GM18951 (cell line): ENCODE data around the gene PCMT1.

Experiments
- POLR2A ChIP-seq: IDR thresholded peaks from 4 replicates; pipeline ENCODE4 v1.6.1; 2011; ENCODE audit warnings: mild to moderate bottlenecking; ENCODE audit not compliant: insufficient read length, insufficient read depth; ENCODE audit errors: extremely low read depth
- in situ Hi-C: fragments of 300-500 bp; cut with MboI; formaldehyde crosslinking; loops from one replicate; pipeline ENCODE4 v1.12.0; 2022; ENCODE audit warnings: low sequenced_read_pairs, mixed read lengths, inconsistent platforms; ENCODE audit not compliant: unreplicated experiment

PCMT1 gene

GRCh38 chr6:149755300-149756260, 6.0 kb downstream of the PCMT1 start:
- no peak for TF ChIP-seq POLR2A
- in situ Hi-C loops, result no loop called here

GRCh38 chr6:149756261-149756636, 6.7 kb downstream of the PCMT1 start:
- no peak for TF ChIP-seq POLR2A
- in situ Hi-C loops, result no loop called here

DNA sequence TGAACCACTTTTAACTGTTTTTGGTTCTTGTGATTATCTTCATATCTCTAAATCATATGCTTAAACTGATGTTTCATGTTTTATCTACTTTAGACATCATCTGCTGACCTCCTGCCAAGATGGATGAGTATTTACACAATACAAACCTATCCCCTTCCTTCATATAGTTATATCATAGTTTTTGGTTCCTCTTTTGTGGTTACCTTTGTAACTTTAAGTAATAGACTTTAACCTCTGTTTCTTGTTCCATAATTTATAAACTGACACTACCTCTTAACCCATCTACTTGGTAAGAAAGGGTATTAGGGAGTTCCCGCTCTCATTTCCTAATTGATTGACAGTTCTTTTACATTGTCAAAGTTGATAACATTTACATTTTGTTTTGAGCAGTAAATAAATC, 11.9 kb downstream of the PCMT1 start:
- TF ChIP-seq POLR2A, result no peak
- in situ Hi-C loops, result no loop called here

DNA sequence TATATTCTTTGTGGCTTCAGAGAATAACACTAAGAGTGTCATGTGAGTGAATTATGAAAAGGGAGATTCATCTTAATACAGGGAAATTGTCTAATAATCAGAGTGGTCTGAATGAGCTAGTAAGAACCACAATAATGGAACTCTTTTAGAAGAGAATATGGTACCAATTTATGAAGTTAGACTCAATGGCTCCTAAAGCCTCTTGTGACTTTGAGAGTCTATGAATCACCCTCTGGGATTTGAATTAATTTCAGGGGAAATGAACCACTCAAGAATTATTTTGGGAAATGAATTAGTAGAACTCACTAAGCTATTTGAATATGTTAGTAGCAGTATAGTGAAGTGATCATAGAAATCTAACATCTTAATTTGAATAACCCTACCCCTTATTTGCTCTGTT, 14.3 kb downstream of the PCMT1 start:
- TF ChIP-seq POLR2A, result no peak
- in situ Hi-C loops, result no loop called here

- no peak for TF ChIP-seq POLR2A
- in situ Hi-C loops, result no loop called here
These were observed 16.7 kb downstream of the PCMT1 start for GRCh38 chr6:149766156-149766769.

- no peak for TF ChIP-seq POLR2A
- in situ Hi-C loops, result no loop called here
These were observed 20.1 kb downstream of the PCMT1 start for GRCh38 chr6:149769676-149770075.

GRCh38 chr6:149771185-149771584, 21.6 kb downstream of the PCMT1 start:
- TF ChIP-seq POLR2A, result no peak
- in situ Hi-C loops, result no loop called here

DNA sequence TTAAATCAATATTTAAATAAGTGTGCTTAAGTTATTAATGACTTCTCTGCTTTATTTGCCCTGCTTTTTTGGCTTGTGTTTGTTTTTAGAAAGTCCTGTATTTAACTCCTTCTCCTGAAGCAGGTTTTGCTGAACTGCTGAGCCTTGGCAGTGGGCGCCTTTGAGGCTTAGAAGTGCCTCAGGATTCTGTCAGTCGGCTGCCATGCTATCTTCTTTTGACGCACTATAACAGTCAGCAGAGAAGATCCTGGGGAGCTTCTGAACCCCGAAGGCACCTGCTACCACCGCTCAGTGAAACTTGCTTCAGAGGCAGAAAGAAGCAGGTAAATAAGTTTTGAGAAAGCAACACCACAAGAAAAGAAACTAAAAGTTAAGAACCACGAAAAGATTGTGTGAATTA, 22.4 kb downstream of the PCMT1 start:
- TF ChIP-seq POLR2A, result no peak
- in situ Hi-C loops, result no loop called here

- no peak for TF ChIP-seq POLR2A
- in situ Hi-C loops, result no loop called here
These were observed 28.1 kb downstream of the PCMT1 start for GRCh38 chr6:149777624-149778023.

DNA sequence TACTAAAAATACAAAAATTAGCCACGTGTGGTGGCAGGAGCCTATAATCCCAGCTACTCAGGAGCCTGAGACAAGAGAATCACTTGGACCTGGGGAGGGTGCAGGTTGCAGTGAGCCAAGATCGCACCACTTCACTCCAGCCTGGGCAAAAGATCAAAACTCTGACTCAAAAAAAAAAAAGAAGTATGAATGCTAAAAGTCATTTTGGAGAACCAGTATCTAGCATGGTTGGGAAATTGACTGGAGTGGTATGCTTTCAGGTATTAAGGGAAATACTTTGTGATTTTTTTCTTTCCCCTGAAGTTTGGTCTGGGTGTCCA, 30.1 kb downstream of the PCMT1 start:
- no peak for TF ChIP-seq POLR2A
- in situ Hi-C loops, result no loop called here

DNA sequence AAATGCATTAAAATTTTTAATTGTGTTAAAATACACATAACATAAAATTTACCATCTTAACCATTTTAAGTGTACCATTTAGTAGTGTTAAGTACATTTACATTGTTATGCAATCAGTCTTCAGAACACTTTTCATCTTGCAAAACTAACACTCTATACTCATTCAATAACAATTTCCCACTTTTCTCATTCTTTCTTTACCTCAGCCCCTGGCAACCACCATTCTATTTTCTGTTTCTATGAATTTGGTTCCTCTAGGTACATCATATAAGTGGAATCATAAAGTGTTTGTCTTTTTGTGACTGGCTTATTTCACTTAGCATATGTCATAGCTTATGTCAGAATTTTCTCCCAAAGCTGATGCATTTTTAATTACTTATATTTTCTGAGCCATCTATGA, 32.2 kb downstream of the PCMT1 start:
- in situ Hi-C loops, result no loop called here
- TF ChIP-seq POLR2A, result no peak

GRCh38 chr6:149782337-149782736, 32.8 kb downstream of the PCMT1 start:
- in situ Hi-C loops, result no loop called here
- no peak for TF ChIP-seq POLR2A

DNA sequence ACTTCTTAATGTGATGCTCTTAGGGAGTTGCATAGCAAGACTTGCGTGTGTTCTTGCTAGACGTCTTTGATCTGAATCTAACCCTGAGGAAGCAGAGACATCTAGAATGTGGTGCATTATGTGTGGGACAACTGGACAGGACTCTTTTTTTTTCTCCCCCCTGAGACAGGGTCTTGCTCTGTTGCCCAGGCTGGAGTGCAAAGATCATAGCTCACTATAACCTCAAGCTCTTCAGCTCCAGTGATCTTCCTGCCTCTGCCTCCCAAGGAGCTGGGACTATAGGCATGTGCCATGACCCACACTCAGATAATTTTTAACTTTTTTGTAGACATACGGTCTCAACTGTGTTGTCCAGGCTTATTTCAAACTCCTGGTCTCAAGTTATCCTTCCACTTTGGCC, 34.0 kb downstream of the PCMT1 start:
- no peak for TF ChIP-seq POLR2A

GRCh38 chr6:149806127-149806526, 56.6 kb downstream of the PCMT1 start:
- TF ChIP-seq POLR2A, result no peak
- in situ Hi-C loops, result no loop called here

More for the DNA sequence above, 34.0 kb downstream of the PCMT1 start:
- in situ Hi-C loops, result no loop called here
